ENCODE data around the gene GPN2.
A peak's percentile ranks its signal among the peaks of the same experiment; 100 is the strongest.
"Not testable (repeated sequence)": the region's sequence is repeated elsewhere in the genome, so short reads cannot be mapped to it uniquely, and the experiment has no call there.

Gene GPN2

GRCh38 chr1:26857473-26858060 lies 32.5 kb downstream of the GPN2 start:
- DNase-seq (ENCODE audit: low spot score), result no peak

GRCh38 chr1:26856604-26857469 lies 33.2 kb downstream of the GPN2 start:
- no peak for DNase-seq (ENCODE audit: low spot score)

GRCh38 chr1:26856181-26856580 lies 33.9 kb downstream of the GPN2 start:
- DNase-seq (ENCODE audit: low spot score), result no peak

GRCh38 chr1:26855636-26856035 lies 34.4 kb downstream of the GPN2 start:
- DNase-seq (ENCODE audit: low spot score), result no peak

GRCh38 chr1:26854906-26855305 lies 35.2 kb downstream of the GPN2 start:
- no peak for DNase-seq (ENCODE audit: low spot score)

GRCh38 chr1:26853600-26853999 lies 36.5 kb downstream of the GPN2 start:
- no peak for DNase-seq (ENCODE audit: low spot score)

- peak; percentile 88 for DNase-seq (ENCODE audit: low spot score)
These were observed 36.9 kb downstream of the GPN2 start for GRCh38 chr1:26853156-26853555.

- no peak for DNase-seq (ENCODE audit: low spot score)
These were observed 37.4 kb downstream of the GPN2 start for GRCh38 chr1:26852701-26853100.

- no peak for DNase-seq (ENCODE audit: low spot score)
These were observed 38.9 kb downstream of the GPN2 start for GRCh38 chr1:26851106-26851684.

GRCh38 chr1:26848941-26849774 lies 40.9 kb downstream of the GPN2 start:
- peak; percentile 76 for DNase-seq (ENCODE audit: low spot score)

- no peak for DNase-seq (ENCODE audit: low spot score)
These were observed 41.6 kb downstream of the GPN2 start for GRCh38 chr1:26848499-26848898.

- not testable (repeated sequence) for DNase-seq (ENCODE audit: low spot score)
These were observed 42.3 kb downstream of the GPN2 start for GRCh38 chr1:26847826-26848225.

GRCh38 chr1:26844424-26845196 lies 45.5 kb downstream of the GPN2 start:
- DNase-seq (ENCODE audit: low spot score), result no peak

GRCh38 chr1:26839779-26840178 lies 50.3 kb downstream of the GPN2 start:
- no peak for DNase-seq (ENCODE audit: low spot score)

GRCh38 chr1:26839339-26839722 lies 50.8 kb downstream of the GPN2 start:
- DNase-seq (ENCODE audit: low spot score), result no peak

GRCh38 chr1:26838474-26839338 lies 51.4 kb downstream of the GPN2 start:
- no peak for DNase-seq (ENCODE audit: low spot score)

- DNase-seq (ENCODE audit: low spot score), result not testable (repeated sequence)
These were observed 52.4 kb downstream of the GPN2 start for GRCh38 chr1:26837665-26838064.

- DNase-seq (ENCODE audit: low spot score), result no peak
These were observed 56.4 kb downstream of the GPN2 start for GRCh38 chr1:26833432-26834405.

- no peak for DNase-seq (ENCODE audit: low spot score)
These were observed 57.7 kb downstream of the GPN2 start for GRCh38 chr1:26832249-26832960.
